Activated T-cell treated with anti-CD3 and anti-CD28 coated beads, Interleukin-2, amount 50 U/mL, for 4 hours (primary cell): Measurements from ENCODE around the gene UBTD2. TPM values are rescaled to one million over a fixed set of nuclear protein-coding genes. Genes with fewer than 3 reads are reported as not detected.

Experiments
- ATAC-seq, 2 donors: fragments of 200-7000 bp; cut with Tn5 transposase; one replicate each; pipeline ENCODE4 v1.10.0; 2021
- DNase-seq: peaks from one replicate; pipeline ENCODE4 v3.0.0-alpha.2; 2020
- H3K27me3 Mint-ChIP-seq: one replicate; pipeline ENCODE4 v1.8.0; 2021; ENCODE audit warnings: low read depth, mixed read lengths
- H3K36me3 Mint-ChIP-seq: one replicate; pipeline ENCODE4 v1.8.0; 2022; ENCODE audit warnings: mixed read lengths; ENCODE audit not compliant: insufficient read depth
- H3K4me1 Mint-ChIP-seq: one replicate; pipeline ENCODE4 v1.8.0; 2021; ENCODE audit warnings: low read depth, mixed read lengths
- H3K4me3 Mint-ChIP-seq: one replicate; pipeline ENCODE4 v1.8.0; 2021; ENCODE audit warnings: mild to moderate bottlenecking, moderate library complexity, mixed read lengths
- H3K9me3 Mint-ChIP-seq: one replicate; pipeline ENCODE4 v1.8.0; 2021; ENCODE audit warnings: mixed read lengths
- total RNA-seq, 3 donors: library from RNA; stranded (reverse); gene quantifications; one replicate each; pipeline ENCODE4 v1.2.1, GENCODE V29; 2021

Gene UBTD2
- total RNA-seq, 3 donors from 2014 or later: 5.7 to 7.5 (median 6.8) TPM

DNA sequence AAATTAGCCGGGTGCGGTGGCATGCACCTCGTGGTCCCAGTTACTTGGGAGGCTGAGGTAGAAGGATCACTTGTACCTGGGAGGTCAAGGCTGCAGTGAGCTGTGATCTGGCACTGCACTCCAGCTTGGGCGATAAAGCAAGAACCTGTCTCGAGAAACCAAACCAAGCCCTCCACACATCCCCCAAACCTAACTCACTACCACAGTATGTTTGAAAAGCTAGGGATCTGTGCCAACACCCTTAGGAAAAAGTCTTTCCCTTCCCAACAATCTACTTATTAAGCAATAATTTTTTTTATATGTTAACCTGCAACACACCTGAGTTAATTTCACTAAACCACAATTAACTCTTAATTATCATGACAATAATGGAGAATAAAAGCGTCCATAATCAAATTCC, 2.2 kb downstream of the UBTD2 start:
- Mint-ChIP-seq H3K9me3 (no peaks in the 10 kb centered on the region), H3K36me3 (peaks cover 5% of the 10 kb centered on the region), H3K4me1 (peaks cover 33% of the 10 kb centered on the region), H3K4me3 (peak overlapping the region; percentile 87), H3K27me3 (no peaks in the 10 kb centered on the region)
- ATAC-seq: no peak
- DNase-seq: no peak

DNA sequence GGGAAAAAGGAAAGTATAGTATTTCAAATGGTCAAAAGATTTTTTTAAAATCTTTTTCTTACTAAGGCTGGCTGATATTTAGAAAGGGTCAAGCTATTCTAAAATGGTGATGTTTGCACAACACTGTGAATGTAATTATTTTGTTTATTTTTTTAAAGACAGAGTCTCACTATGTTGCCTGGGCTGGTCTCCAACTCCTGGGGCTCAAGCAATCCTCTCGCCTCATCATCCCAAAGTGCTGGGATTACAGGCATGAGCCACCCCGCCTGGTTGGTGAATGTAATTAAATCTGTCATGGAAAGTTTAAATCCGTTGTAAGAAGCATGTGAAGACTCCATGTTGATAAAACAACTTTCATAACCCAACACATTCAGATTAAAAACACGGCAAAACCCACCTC, 2.6 kb downstream of the UBTD2 start:
- Mint-ChIP-seq H3K9me3 (no peaks in the 10 kb centered on the region), H3K27me3 (no peaks in the 10 kb centered on the region), H3K4me1 (peaks cover 37% of the 10 kb centered on the region), H3K36me3 (peaks cover 7% of the 10 kb centered on the region), H3K4me3 (no peak overlapping the region)
- ATAC-seq (no peak), DNase-seq (no peak)

DNA sequence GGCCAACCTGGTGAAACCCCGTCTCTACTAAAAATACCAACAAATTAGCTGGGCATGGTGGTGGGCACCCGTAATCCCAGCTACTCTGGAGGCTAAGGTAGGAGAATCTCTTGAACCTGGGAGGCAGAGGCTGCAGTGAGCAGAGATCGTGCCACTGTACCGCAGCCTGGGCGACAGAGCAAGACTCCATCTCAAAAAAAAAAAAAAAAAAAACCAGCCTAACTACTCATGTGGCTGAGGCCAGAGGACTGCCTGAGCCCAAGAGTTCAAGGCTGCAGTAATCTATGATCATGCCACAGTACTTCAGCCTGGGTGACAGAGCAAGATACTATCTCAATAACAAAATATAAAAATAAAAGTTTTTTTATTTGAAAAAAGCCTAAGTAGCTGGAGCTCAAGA, 3.2 kb downstream of the UBTD2 start:
- H3K4me3 Mint-ChIP-seq: no peak overlapping the region
- no peaks in the 10 kb centered on the region for H3K9me3 Mint-ChIP-seq
- no peak for DNase-seq
- H3K27me3 Mint-ChIP-seq: no peaks in the 10 kb centered on the region
- H3K4me1 Mint-ChIP-seq: peaks cover 43% of the 10 kb centered on the region
- peaks cover 7% of the 10 kb centered on the region for H3K36me3 Mint-ChIP-seq
- ATAC-seq: no peak

DNA sequence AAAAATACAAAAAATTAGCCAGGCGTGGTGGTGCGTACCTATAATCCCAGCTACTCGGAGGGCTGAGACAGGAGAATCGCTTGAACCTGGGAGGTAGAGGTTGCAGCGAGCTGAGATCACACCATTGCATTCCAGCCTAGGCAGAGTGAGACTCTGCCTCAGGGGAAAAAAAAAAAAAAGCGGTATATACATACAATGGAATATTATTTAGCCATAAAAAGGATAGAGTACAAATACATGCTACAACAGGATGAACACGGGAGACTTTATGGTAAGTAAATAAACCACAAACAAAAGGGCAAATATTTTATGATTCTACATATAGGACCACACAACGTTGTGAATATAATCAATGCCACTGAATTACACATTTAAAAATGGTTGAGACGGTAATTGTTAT, 5.2 kb downstream of the UBTD2 start:
- ATAC-seq (no peak), DNase-seq (no peak)
- H3K4me3 Mint-ChIP-seq: no peak overlapping the region
- peaks cover 9% of the 10 kb centered on the region for H3K36me3 Mint-ChIP-seq
- no peaks in the 10 kb centered on the region for H3K27me3 Mint-ChIP-seq
- peaks cover 53% of the 10 kb centered on the region for H3K4me1 Mint-ChIP-seq
- H3K9me3 Mint-ChIP-seq: no peaks in the 10 kb centered on the region

DNA sequence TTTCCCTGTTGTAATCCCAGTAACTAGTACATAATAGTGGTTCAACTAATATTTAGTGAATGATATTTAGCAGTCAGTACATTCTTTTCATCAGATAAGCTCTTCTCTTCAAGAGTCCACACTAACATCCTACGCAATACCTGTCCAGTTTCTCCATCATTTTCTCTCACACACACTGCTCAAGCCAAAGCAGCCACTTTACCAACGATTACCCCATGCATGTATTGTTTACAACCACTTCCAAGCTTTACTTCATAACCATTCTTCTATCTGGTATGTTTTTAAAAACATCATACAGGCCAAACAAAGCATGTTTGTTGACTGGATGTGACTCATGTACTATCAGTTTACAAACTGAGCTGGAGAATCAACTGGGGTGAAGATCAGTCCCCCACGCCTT, 7.3 kb downstream of the UBTD2 start:
- Mint-ChIP-seq H3K36me3 (peaks cover 9% of the 10 kb centered on the region), H3K4me3 (no peak overlapping the region)
- ATAC-seq: no peak

DNA sequence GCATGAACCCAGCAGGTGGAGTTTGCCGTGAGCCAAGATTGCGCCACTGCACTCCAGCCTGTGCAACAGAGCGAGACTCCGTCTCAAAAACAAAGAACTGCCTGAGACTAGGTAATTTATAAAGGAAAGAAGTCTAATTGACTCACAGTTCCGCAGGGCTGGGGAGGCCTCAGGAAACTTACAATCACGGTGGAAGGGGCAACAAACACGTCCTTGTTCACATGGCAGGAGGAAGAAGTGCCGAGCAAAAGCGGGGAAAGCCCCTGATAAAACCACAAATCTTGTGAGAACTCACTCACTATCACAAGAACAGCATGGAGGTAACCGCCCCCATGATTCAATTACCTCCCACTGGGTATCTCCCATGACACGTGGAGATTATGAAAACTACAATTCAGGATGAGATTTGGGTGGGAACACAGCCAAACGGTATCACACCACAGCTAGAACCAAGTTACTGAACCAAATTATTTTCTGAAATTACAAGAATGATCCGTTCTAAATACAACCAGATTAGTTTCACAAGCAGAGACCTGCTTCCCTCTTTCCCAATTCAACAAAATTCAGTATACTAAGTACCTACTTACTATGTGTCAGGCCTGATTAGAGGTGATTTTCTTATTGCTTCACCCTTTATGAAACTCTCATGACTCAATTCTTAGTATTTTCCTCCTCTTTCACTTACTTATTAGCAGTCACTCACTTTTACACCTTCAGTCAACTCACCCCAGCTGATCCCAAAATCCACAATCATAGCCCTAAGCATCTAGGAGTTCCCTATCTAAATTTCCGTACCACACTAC, 8.4 kb downstream of the UBTD2 start:
- DNase-seq (peak; percentile 52), ATAC-seq (peak; percentile 93)
- Mint-ChIP-seq H3K4me1 (peaks cover 43% of the 10 kb centered on the region), H3K9me3 (no peaks in the 10 kb centered on the region), H3K36me3 (peaks cover 11% of the 10 kb centered on the region), H3K4me3 (peak overlapping the region; percentile 20), H3K27me3 (no peaks in the 10 kb centered on the region)

More for the DNA sequence above, 7.3 kb downstream of the UBTD2 start:
- Mint-ChIP-seq H3K9me3 (no peaks in the 10 kb centered on the region), H3K4me1 (peaks cover 45% of the 10 kb centered on the region), H3K27me3 (no peaks in the 10 kb centered on the region)
- no peak for DNase-seq

DNA sequence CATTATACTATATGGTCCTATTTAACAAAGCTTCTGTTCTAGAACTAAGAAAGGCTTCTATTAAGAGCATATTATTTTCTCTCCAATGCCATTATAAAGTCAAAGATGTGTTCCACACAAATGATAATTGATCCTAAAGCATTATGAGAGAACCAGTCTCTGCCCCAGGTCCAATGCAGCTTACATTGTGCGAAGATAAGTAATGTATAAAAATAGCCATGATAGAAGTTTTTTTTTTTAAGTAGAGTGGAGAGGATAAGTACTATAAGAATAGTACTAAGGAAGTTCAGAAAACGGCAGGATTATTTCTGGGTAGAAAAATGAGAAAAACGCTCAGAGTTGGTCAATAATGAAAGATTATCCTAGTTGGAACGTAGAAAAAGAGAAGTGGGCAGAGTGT, 15.6 kb downstream of the UBTD2 start:
- no peaks in the 10 kb centered on the region for H3K9me3 Mint-ChIP-seq
- H3K27me3 Mint-ChIP-seq: no peaks in the 10 kb centered on the region
- no peak for DNase-seq
- H3K4me1 Mint-ChIP-seq: peaks cover 14% of the 10 kb centered on the region
- H3K4me3 Mint-ChIP-seq: no peak overlapping the region
- H3K36me3 Mint-ChIP-seq: peaks cover 10% of the 10 kb centered on the region
- ATAC-seq: no peak

DNA sequence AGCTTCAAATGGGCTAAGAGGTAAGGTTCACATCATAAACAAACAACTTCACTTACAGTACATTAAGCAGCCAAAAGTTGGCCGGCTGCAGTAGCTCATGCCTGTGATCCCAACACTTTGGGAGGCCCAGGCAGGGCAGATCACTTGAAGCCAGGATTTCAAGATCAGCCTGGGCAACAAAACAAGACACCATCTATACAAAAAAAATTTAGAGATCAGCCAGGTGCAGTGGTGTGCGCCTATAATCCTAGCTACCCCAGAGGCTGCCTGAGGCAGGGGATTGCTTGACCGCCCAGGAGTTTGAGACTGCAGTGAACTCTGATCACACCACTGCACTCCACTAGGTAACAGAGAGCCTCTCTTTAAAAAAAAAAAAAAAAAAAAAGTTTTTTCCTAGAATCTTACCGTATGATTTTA, 16.9 kb downstream of the UBTD2 start:
- Mint-ChIP-seq H3K36me3 (peaks cover 10% of the 10 kb centered on the region), H3K4me3 (no peak overlapping the region), H3K9me3 (no peaks in the 10 kb centered on the region), H3K27me3 (no peaks in the 10 kb centered on the region), H3K4me1 (peaks cover 9% of the 10 kb centered on the region)
- ATAC-seq (no peak), DNase-seq (no peak)

DNA sequence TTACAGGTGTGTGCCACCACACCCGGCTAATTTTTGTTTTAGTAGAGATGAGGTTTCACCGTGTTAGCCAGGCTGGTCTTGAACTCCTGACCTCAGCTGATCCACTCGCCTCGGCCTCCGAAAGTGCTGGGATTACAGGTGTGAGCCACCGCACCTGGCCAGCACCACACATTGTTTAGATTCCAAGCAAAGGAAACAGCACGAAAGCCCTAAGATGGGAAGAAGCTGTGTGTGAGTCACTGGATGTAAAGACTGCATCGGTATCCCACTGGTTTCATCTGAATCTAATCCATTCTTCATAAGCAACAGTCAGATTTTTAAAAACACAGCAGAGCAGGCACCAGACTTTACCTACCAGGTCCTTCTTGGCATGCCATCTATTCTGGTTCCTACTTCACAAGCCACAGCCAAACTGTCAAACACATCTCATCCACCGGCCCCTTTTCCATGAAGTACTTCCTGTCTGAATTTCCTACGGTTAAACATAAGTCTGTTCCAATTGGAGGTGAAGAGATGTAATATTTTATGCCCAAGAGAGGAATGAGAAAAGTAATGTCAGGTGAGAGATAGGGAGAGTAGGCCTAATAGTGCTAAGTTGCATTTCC, 17.4 kb downstream of the UBTD2 start:
- ATAC-seq: no peak
- no peak for DNase-seq
- no peaks in the 10 kb centered on the region for H3K9me3 Mint-ChIP-seq
- no peak overlapping the region for H3K4me3 Mint-ChIP-seq
- H3K36me3 Mint-ChIP-seq: peaks cover 10% of the 10 kb centered on the region
- H3K4me1 Mint-ChIP-seq: peaks cover 7% of the 10 kb centered on the region
- H3K27me3 Mint-ChIP-seq: no peaks in the 10 kb centered on the region

DNA sequence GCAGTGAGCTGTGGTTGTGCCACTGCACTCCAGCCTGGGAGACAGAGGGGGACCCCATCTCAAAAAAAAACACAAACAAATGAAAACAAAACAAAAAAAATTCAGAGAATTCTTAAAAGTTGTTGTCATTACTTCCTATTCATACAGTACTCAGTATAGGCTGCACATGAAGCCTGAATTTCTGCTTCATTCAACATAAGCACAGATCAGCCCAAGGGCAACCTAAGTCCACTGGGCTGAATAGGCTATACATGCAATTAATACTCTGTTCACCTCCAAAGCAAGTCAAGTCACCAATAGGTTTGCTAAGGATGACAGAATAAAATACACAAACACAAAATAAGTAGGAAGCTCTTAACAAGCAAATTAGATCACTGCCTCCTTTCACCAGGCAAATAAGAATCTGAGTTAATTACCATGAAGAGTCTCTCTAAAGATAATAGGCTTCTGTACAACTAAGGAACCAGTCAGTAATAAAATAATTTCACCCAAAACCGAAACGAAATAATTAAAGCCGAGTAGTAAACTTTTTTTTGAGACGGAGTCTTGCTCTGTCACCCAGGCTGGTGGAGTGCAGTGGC, 18.7 kb downstream of the UBTD2 start:
- Mint-ChIP-seq H3K9me3 (no peaks in the 10 kb centered on the region), H3K4me1 (peaks cover 7% of the 10 kb centered on the region), H3K4me3 (no peak overlapping the region), H3K27me3 (no peaks in the 10 kb centered on the region), H3K36me3 (peaks cover 12% of the 10 kb centered on the region)
- ATAC-seq (no peak), DNase-seq (no peak)

DNA sequence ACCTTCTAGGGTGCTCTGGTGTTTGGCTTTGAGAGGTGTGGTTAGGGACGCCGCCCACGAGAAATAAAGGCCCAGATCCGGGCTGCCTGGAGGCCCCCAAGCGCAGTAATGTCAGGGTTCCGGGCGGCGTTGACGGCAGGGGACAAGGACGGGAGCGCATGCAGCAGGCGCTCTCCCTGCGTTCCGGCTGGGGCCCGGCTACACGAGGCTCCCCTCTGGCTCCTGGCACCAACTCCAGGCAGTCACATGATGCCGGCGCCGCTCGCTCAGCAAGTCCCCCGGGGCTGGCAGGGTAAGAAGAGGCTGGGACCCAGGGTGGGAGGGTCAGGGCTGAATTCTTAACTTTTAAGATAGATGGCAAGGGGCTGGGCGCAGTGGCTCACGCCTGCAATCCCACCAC, 28.1 kb downstream of the UBTD2 start:
- peaks cover 22% of the 10 kb centered on the region for H3K36me3 Mint-ChIP-seq

DNA sequence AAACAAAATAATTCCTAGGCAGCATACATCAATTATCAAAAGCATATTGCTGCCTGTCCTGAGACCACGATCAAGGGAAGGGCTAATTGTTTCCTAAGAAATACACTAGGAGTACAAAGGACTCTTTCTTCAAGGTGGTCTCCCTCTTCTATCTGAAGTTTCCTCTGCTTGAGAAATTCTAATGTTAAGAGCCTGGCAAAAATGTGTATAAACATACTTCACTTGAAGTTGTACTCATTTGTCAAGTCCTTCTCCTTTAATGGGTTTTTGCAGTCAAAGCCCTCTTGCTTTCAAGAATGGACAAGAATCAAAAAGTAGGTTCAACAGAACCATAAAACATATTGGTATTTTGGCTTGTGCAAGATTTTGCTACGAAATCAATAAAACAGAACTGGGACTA, 31.1 kb downstream of the UBTD2 start:
- Mint-ChIP-seq H3K27me3 (no peaks in the 10 kb centered on the region), H3K36me3 (peaks cover 21% of the 10 kb centered on the region), H3K9me3 (peaks cover 25% of the 10 kb centered on the region), H3K4me3 (no peak overlapping the region), H3K4me1 (peaks cover 2% of the 10 kb centered on the region)
- DNase-seq (no peak), ATAC-seq (no peak)

More for the DNA sequence above, 28.1 kb downstream of the UBTD2 start:
- DNase-seq: no peak
- Mint-ChIP-seq H3K4me3 (no peak overlapping the region), H3K27me3 (no peaks in the 10 kb centered on the region), H3K9me3 (peaks cover 24% of the 10 kb centered on the region), H3K4me1 (no peaks in the 10 kb centered on the region)
- ATAC-seq: no peak

DNA sequence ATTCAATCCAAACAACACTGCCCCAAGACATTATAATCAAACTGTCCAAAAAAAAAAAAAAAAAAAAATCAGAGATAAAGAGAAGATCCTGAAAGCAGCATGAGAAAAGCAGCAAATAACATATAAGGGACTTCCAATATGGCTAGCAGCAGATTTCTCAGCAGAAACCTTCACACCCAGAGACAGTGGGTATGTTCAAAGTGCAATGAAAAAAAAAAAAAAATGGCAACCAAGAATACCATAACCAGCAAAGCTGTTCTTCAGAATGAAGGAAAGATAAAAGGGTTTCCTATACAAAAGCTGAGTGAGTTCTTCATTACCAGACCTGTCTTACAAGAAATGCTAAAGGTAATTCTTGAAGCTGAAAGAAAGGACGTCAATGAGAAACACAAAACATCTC, 32.1 kb downstream of the UBTD2 start:
- Mint-ChIP-seq H3K27me3 (no peaks in the 10 kb centered on the region), H3K9me3 (peaks cover 25% of the 10 kb centered on the region), H3K36me3 (peaks cover 16% of the 10 kb centered on the region), H3K4me3 (no peak overlapping the region), H3K4me1 (peaks cover 2% of the 10 kb centered on the region)
- ATAC-seq (no peak), DNase-seq (no peak)

DNA sequence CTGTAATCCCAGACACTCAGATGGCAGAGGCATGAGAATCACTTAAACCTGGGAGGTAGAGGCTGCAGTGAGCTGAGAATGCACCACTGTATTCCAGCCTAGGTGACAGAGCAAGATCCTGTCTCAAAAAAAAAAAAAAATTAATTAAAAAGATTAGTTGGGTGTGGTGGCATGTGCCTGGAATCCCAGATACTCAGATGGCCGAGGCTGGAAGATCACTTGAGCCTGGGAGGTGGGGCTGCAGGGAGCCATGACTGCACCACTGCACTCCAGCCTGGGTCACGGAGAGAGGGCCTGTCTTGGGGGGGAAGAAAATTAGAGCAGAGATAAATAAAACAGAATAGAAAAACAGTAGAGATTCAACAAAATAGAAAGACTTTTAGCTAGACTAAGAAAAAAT, 34.9 kb downstream of the UBTD2 start:
- no peak for DNase-seq
- Mint-ChIP-seq H3K9me3 (peaks cover 25% of the 10 kb centered on the region), H3K4me3 (no peak overlapping the region), H3K36me3 (peaks cover 14% of the 10 kb centered on the region), H3K27me3 (no peaks in the 10 kb centered on the region), H3K4me1 (peaks cover 4% of the 10 kb centered on the region)
- ATAC-seq: no peak

DNA sequence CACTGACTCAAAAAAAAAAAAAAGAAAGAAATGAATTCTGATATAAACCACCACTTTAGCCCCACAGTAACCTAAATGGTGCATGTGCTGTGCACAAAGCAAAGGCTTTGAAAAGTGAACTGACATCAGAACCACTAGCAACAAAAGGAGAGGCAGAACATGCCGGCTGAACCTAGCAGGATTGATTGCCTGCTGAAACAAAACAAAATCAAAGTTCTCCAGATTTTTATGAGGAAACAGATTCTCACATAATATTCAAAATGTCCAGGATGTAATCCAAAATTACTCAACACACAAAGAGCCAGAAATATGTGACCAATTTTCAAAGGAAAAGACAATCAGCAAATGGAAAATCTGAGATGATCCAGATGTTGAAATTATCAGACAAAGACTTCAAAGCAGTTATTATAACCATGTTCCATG, 37.9 kb downstream of the UBTD2 start:
- H3K4me3 Mint-ChIP-seq: no peak overlapping the region
- ATAC-seq: no peak
- H3K27me3 Mint-ChIP-seq: no peaks in the 10 kb centered on the region
- H3K4me1 Mint-ChIP-seq: peaks cover 6% of the 10 kb centered on the region
- no peak for DNase-seq
- peaks cover 8% of the 10 kb centered on the region for H3K9me3 Mint-ChIP-seq
- peaks cover 15% of the 10 kb centered on the region for H3K36me3 Mint-ChIP-seq
